Measurements from ENCODE around the gene FBXO47. TPM values are rescaled to one million over a fixed set of nuclear protein-coding genes. Genes with fewer than 3 reads are reported as not detected.

Gene FBXO47
- total and polyA plus RNA-seq, 2 of the 13 experiments (the other 11 are each of a cell fraction or from before 2014, with no cell fraction given): not detected

DNA sequence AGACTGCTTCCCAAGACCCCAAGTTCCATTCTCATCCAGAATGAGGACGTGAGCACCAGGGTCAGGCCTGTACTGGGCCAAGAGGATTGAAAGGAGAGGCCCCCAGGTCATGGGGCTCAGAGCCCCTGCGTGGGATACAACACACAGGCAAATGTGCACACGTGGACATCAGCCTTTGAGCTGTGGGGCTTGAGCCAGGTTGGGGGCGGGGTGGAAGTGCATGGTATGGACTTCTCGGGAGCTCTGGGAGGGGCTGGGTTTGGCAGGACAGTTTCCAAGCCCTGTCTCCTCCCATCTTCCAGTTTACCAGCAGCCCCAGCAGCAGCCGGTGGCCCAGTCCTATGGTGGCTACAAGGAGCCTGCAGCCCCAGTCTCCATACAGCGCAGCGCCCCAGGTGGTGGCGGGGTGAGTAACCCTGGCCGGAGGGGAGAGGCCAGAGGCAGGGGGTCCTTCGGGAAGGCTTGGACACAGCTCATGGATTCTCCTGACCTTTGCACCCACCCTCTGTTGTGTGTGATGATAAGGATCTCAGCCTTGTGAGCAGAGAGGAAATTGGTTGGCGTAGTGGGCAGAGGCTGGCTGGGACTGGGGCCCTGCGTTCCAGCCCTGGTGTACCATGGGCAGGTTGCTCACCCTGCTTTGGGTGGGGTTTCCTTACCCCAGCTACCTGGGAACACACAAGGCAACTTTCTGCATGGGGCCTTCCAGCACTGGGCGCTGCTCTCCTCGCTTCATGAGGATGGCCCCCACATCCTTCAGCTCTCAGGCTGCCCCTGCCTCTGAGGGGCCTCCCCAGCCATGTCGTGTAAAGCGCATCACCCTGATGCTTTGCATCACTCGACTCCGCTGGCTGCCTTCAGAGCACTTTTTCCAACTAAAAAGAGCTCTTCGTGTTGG lies 52.2 kb downstream of the FBXO47 start (continued):
- peak; percentile 55 for TF ChIP-seq CBX5 (CRISPR knock-in tag; IDR thresholded peaks at IDR 0.05; ENCODE audit: borderline replicate concordance)
- no peak for TF ChIP-seq HES4 (CRISPR knock-in tag; IDR thresholded peaks at IDR 0.05; ENCODE audit: borderline replicate concordance)
- TF ChIP-seq ZNF446 (CRISPR knock-in tag; IDR thresholded peaks at IDR 0.05): no peak
- TF ChIP-seq, protein P1, sequence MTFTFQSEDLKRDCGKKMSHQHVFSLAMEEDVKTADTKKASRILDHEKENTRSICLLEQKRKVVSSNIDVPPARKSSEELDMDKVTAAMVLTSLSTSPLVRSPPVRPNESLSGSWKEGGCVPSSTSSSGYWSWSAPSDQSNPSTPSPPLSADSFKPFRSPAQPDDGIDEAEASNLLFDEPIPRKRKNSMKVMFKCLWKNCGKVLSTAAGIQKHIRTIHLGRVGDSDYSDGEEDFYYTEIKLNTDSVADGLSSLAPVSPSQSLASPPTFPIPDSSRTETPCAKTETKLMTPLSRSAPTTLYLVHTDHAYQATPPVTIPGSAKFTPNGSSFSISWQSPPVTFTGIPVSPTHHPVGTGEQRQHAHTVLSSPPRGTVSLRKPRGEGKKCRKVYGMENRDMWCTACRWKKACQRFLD (CRISPR knock-in tag; IDR thresholded peaks at IDR 0.05; ENCODE audit: borderline replicate concordance): no peak
- TF ChIP-seq MIER3 (CRISPR knock-in tag; IDR thresholded peaks at IDR 0.05; ENCODE audit: borderline replicate concordance): peak; percentile 49; the same call in 1 of the 2 replicates
- TF ChIP-seq FOXJ3 (CRISPR knock-in tag; IDR thresholded peaks at IDR 0.05; ENCODE audit: borderline replicate concordance): peak; percentile 51; the same call in 1 of the 2 replicates
- TF ChIP-seq ZNF75D (CRISPR knock-in tag; IDR thresholded peaks at IDR 0.05; ENCODE audit: borderline replicate concordance): no peak
- no peak for TF ChIP-seq TRIM24 (CRISPR knock-in tag; IDR thresholded peaks at IDR 0.05)
- no peak for TF ChIP-seq ZBTB44 (CRISPR knock-in tag; IDR thresholded peaks at IDR 0.05)
- TF ChIP-seq ZNF7 (CRISPR knock-in tag; IDR thresholded peaks at IDR 0.05): no peak
- no peak for TF ChIP-seq MED8 (CRISPR knock-in tag; IDR thresholded peaks at IDR 0.05; ENCODE audit: insufficient replicate concordance)
- no peak for TF ChIP-seq TCF12 (IDR thresholded peaks at IDR 0.05)
- no peak for TF ChIP-seq TCF12 (CRISPR knock-in tag; IDR thresholded peaks at IDR 0.05)
- peak in 1 of 2 experiments; percentile 55; a peak in 1 of 4 replicates for TF ChIP-seq EP300 (IDR thresholded peaks at IDR 0.05; ENCODE audit: low read depth in 2 of 2, low read length in 2 of 2)
- no peak; the same call in 1 of the 2 replicates for TF ChIP-seq EP300 (CRISPR knock-in tag; IDR thresholded peaks at IDR 0.05; ENCODE audit: borderline replicate concordance)
- TF ChIP-seq GATAD2A (CRISPR knock-in tag; IDR thresholded peaks at IDR 0.05): peak; percentile 95
- TF ChIP-seq, protein P2, sequence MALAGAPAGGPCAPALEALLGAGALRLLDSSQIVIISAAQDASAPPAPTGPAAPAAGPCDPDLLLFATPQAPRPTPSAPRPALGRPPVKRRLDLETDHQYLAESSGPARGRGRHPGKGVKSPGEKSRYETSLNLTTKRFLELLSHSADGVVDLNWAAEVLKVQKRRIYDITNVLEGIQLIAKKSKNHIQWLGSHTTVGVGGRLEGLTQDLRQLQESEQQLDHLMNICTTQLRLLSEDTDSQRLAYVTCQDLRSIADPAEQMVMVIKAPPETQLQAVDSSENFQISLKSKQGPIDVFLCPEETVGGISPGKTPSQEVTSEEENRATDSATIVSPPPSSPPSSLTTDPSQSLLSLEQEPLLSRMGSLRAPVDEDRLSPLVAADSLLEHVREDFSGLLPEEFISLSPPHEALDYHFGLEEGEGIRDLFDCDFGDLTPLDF (CRISPR knock-in tag; IDR thresholded peaks at IDR 0.05): no peak
- peak; percentile 62 for TF ChIP-seq CBFB (CRISPR knock-in tag; IDR thresholded peaks at IDR 0.05)
- TF ChIP-seq ZNF598 (CRISPR knock-in tag; IDR thresholded peaks at IDR 0.05; ENCODE audit: borderline replicate concordance): no peak
- TF ChIP-seq TBX3 (IDR thresholded peaks at IDR 0.05; ENCODE audit: borderline replicate concordance): no peak
- peak; percentile 85; the same call in 1 of the 2 replicates for TF ChIP-seq ZNF572 (CRISPR knock-in tag; IDR thresholded peaks at IDR 0.05)
- peak; percentile 76 for TF ChIP-seq THAP11 (CRISPR knock-in tag; IDR thresholded peaks at IDR 0.05)
- TF ChIP-seq, protein P3, sequence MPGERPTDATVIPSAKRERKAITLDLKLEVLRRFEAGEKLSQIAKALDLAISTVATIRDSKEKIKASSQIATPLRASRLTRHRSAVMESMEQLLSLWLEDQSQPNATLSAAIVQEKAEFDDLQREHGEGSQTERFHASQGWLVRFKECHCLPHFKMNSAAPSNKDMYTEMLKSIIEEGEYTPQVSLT (CRISPR knock-in tag; IDR thresholded peaks at IDR 0.05; ENCODE audit: borderline replicate concordance, low read depth): no peak
- TF ChIP-seq ZNF121 (CRISPR knock-in tag; IDR thresholded peaks at IDR 0.05): peak; percentile 60; the same call in 1 of the 2 replicates
- TF ChIP-seq ATM (IDR thresholded peaks at IDR 0.05; ENCODE audit: borderline replicate concordance): no peak
- peak; percentile 90 for TF ChIP-seq ZNF414 (CRISPR knock-in tag; IDR thresholded peaks at IDR 0.05)

Measured in HepG2 (cell line).